ENCODE data around the gene KATNB1. TPM values are rescaled to one million over a fixed set of nuclear protein-coding genes. Genes with fewer than 3 reads are reported as not detected.

Gene KATNB1
- total RNA-seq, 1 experiment from 2014 or later, result 8.1 TPM

GRCh38 chr16:57724531-57724930 lies 11.0 kb upstream of the KATNB1 start:
- Histone ChIP-seq H3K9me3 (ENCODE audit: control insufficient read depth, insufficient read depth, low read depth, low read length) (no peaks in the 10 kb centered on the region), H3K27me3 (ENCODE audit: control insufficient read depth, insufficient read depth, low read length) (no peaks in the 10 kb centered on the region), H3K4me3 (ENCODE audit: low read depth in 2 of 2, low read length in 2 of 2) (no peak overlapping the region), H3K4me1 (ENCODE audit: control insufficient read depth, insufficient read depth, low read length) (no peaks in the 10 kb centered on the region), H3K27ac (ENCODE audit: low read length) (no peak overlapping the region), H3K36me3 (ENCODE audit: control insufficient read depth, insufficient read depth, low read length) (no peaks in the 10 kb centered on the region)
- ChIA-PET CTCF (no interaction called here), POLR2A (no interaction called here)
- DNase-seq (ENCODE audit: low read depth, low spot score) (no peak), ATAC-seq (no peak)
- in situ Hi-C loops (cut with HindIII; ENCODE audit: low pct_unique_long_range_greater_than_20kb, low sequenced_read_pairs), result no loop called here
- intact Hi-C loops (cut with micrococcal nuclease; ENCODE audit: unreplicated experiment), result no loop called here
- no peak for TF ChIP-seq TCF7L2 (IDR thresholded peaks at IDR 0.05; ENCODE audit: low read depth, low read length)
- no peak for TF ChIP-seq SIN3A (IDR thresholded peaks at IDR 0.05; ENCODE audit: borderline replicate concordance, insufficient read depth, low read depth, low read length)
- TF ChIP-seq POLR2AphosphoS5 (IDR thresholded peaks at IDR 0.05; ENCODE audit: low read depth, low read length), result no peak
- TF ChIP-seq, protein P1, sequence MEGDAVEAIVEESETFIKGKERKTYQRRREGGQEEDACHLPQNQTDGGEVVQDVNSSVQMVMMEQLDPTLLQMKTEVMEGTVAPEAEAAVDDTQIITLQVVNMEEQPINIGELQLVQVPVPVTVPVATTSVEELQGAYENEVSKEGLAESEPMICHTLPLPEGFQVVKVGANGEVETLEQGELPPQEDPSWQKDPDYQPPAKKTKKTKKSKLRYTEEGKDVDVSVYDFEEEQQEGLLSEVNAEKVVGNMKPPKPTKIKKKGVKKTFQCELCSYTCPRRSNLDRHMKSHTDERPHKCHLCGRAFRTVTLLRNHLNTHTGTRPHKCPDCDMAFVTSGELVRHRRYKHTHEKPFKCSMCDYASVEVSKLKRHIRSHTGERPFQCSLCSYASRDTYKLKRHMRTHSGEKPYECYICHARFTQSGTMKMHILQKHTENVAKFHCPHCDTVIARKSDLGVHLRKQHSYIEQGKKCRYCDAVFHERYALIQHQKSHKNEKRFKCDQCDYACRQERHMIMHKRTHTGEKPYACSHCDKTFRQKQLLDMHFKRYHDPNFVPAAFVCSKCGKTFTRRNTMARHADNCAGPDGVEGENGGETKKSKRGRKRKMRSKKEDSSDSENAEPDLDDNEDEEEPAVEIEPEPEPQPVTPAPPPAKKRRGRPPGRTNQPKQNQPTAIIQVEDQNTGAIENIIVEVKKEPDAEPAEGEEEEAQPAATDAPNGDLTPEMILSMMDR (IDR thresholded peaks at IDR 0.05), result no peak
- TF ChIP-seq, protein P2, sequence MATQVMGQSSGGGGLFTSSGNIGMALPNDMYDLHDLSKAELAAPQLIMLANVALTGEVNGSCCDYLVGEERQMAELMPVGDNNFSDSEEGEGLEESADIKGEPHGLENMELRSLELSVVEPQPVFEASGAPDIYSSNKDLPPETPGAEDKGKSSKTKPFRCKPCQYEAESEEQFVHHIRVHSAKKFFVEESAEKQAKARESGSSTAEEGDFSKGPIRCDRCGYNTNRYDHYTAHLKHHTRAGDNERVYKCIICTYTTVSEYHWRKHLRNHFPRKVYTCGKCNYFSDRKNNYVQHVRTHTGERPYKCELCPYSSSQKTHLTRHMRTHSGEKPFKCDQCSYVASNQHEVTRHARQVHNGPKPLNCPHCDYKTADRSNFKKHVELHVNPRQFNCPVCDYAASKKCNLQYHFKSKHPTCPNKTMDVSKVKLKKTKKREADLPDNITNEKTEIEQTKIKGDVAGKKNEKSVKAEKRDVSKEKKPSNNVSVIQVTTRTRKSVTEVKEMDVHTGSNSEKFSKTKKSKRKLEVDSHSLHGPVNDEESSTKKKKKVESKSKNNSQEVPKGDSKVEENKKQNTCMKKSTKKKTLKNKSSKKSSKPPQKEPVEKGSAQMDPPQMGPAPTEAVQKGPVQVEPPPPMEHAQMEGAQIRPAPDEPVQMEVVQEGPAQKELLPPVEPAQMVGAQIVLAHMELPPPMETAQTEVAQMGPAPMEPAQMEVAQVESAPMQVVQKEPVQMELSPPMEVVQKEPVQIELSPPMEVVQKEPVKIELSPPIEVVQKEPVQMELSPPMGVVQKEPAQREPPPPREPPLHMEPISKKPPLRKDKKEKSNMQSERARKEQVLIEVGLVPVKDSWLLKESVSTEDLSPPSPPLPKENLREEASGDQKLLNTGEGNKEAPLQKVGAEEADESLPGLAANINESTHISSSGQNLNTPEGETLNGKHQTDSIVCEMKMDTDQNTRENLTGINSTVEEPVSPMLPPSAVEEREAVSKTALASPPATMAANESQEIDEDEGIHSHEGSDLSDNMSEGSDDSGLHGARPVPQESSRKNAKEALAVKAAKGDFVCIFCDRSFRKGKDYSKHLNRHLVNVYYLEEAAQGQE (IDR thresholded peaks at IDR 0.05; ENCODE audit: insufficient read depth in 1 of 2, low read depth in 2 of 2, low read length in 1 of 2), result no peak
- no TSS peak for BruUV-seq (replicated peaks)

GRCh38 chr16:57725151-57725550 lies 10.4 kb upstream of the KATNB1 start:
- Histone ChIP-seq H3K9me3 (ENCODE audit: control insufficient read depth, insufficient read depth, low read depth, low read length) (no peaks in the 10 kb centered on the region), H3K27ac (ENCODE audit: low read length) (no peak overlapping the region), H3K36me3 (ENCODE audit: control insufficient read depth, insufficient read depth, low read length) (no peaks in the 10 kb centered on the region), H3K27me3 (ENCODE audit: control insufficient read depth, insufficient read depth, low read length) (no peaks in the 10 kb centered on the region), H3K4me1 (ENCODE audit: control insufficient read depth, insufficient read depth, low read length) (no peaks in the 10 kb centered on the region), H3K4me3 (ENCODE audit: low read depth in 2 of 2, low read length in 2 of 2) (no peak overlapping the region)
- TF ChIP-seq POLR2AphosphoS5 (IDR thresholded peaks at IDR 0.05; ENCODE audit: low read depth, low read length) (no peak), TCF7L2 (IDR thresholded peaks at IDR 0.05; ENCODE audit: low read depth, low read length) (no peak), SIN3A (IDR thresholded peaks at IDR 0.05; ENCODE audit: borderline replicate concordance, insufficient read depth, low read depth, low read length) (no peak)
- TF ChIP-seq, protein P1 (IDR thresholded peaks at IDR 0.05), result no peak
- TF ChIP-seq, protein P2 (IDR thresholded peaks at IDR 0.05; ENCODE audit: insufficient read depth in 1 of 2, low read depth in 2 of 2, low read length in 1 of 2), result no peak
- intact Hi-C loops (cut with micrococcal nuclease; ENCODE audit: unreplicated experiment) (no loop called here), in situ Hi-C loops (cut with HindIII; ENCODE audit: low pct_unique_long_range_greater_than_20kb, low sequenced_read_pairs) (no loop called here)
- POLR2A ChIA-PET, result no interaction called here
- CTCF ChIA-PET, result no interaction called here
- DNase-seq (ENCODE audit: low read depth, low spot score), result no peak
- no TSS peak for BruUV-seq (replicated peaks)
- ATAC-seq, result no peak
